Left lung (tissue), 10 donors: Measurements from ENCODE around the gene ZBTB40. TPM values are rescaled to one million over a fixed set of nuclear protein-coding genes. Genes with fewer than 3 reads are reported as not detected.

ENCODE experiments used
- ATAC-seq: fragments of 200-7000 bp; cut with Tn5 transposase; one replicate; pipeline ENCODE4 v1.9.1; 2020; ENCODE audit warnings: moderate library complexity
- DNase-seq, 4 donors: peaks; one replicate each; pipeline ENCODE4 v3.0.0-alpha.2; 2013 to 2020
- H3K27ac ChIP-seq, 2 donors: fragments of 200-600 bp; sonication (generic) in 1 of 2; one replicate each; pipeline versions ENCODE4 v1.5.0 to v1.8.0; 2020 to 2021
- H3K27me3 ChIP-seq, 2 donors: fragments of 200-600 bp; sonication (generic) in 1 of 2; one replicate each; pipeline versions ENCODE4 v1.5.0 to v1.8.0; 2020 to 2021
- H3K36me3 ChIP-seq, 2 donors: fragments of 200-600 bp; sonication (generic) in 1 of 2; one replicate each; pipeline versions ENCODE4 v1.5.0 to v1.8.0; 2020 to 2021
- H3K4me1 ChIP-seq, 2 donors: fragments of 200-600 bp; one replicate each; pipeline ENCODE4 v1.8.0; 2021
- H3K4me3 ChIP-seq, 2 donors: fragments of 200-600 bp; sonication (generic) in 1 of 2; one replicate each; pipeline versions ENCODE4 v1.5.0 to v1.8.0; 2020 to 2021; ENCODE audit warnings: mild to moderate bottlenecking in 1 of 2
- H3K9me3 ChIP-seq, 2 donors: fragments of 200-600 bp; sonication (generic) in 1 of 2; one replicate each; pipeline versions ENCODE4 v1.5.0 to v1.8.0; 2020 to 2021
- intact Hi-C, 2 donors: fragments of 100-400 bp; cut with DNase I; formaldehyde crosslinking; loops; one replicate each; pipeline versions ENCODE4 v1.11.2 to v1.14.2; 2022
- polyA plus RNA-seq, 6 donors: library from polyadenylated mRNA; unstranded; fragments of 120-200 nt; gene quantifications; one replicate each; pipeline ENCODE4 v1.2.1, GENCODE V29; 2013; ENCODE audit not compliant: insufficient read length in 6 of 6
- total RNA-seq, 2 donors: library from RNA; stranded (reverse); fragmentation: NEBNext Ultra II Directional; extraction: Animal tissue kit (Norgen Biotek cat#: 25700); gene quantifications; one replicate each; pipeline ENCODE4 v1.2.1, GENCODE V29; 2021
- TF ChIP-seq, protein P1 (sequence below), 2 donors: fragments of 200-600 bp; sonication (generic) in 1 of 2; IDR thresholded peaks; one replicate each; pipeline versions ENCODE4 v1.5.0 to v1.8.0; 2021; ENCODE audit warnings: antibody characterized with exemption in 2 of 2
- donor health status: DM: no; HTN: yes; CAD: no.
- donor health status: DM: no; HTN: no; CAD: no.

Gene ZBTB40
- total and polyA plus RNA-seq, 8 donors = 16.0 to 24.8 (median 21.0) TPM

DNA sequence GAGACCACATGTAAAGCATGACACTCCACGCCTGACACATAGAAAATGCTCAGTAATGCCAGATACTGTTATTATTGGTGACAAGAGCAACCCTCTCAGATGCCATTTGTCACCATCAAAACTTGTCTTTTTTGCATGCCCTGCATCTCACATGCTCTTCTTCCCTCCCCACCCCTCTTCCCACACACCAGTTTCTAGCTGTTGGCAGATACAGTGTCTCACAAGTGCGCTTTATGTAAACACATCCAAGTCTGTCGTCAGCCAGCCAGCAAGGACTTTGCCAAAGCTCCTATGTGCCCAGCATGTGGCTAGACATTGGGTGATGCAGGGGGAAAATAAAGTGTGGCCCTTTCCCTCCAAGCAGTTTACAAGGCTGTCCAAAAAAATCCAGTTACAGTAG lies 66.7 kb downstream of the ZBTB40 start:
- H3K4me1 ChIP-seq = no peaks in the 10 kb centered on the region
- H3K27ac ChIP-seq = no peak overlapping the region
- H3K36me3 ChIP-seq = peaks cover 0 to 100% of the 10 kb centered on the region in 2 donors
- H3K9me3 ChIP-seq = no peaks in the 10 kb centered on the region
- H3K27me3 ChIP-seq = no peaks in the 10 kb centered on the region
- TF ChIP-seq, protein P1, sequence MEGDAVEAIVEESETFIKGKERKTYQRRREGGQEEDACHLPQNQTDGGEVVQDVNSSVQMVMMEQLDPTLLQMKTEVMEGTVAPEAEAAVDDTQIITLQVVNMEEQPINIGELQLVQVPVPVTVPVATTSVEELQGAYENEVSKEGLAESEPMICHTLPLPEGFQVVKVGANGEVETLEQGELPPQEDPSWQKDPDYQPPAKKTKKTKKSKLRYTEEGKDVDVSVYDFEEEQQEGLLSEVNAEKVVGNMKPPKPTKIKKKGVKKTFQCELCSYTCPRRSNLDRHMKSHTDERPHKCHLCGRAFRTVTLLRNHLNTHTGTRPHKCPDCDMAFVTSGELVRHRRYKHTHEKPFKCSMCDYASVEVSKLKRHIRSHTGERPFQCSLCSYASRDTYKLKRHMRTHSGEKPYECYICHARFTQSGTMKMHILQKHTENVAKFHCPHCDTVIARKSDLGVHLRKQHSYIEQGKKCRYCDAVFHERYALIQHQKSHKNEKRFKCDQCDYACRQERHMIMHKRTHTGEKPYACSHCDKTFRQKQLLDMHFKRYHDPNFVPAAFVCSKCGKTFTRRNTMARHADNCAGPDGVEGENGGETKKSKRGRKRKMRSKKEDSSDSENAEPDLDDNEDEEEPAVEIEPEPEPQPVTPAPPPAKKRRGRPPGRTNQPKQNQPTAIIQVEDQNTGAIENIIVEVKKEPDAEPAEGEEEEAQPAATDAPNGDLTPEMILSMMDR (IDR thresholded peaks at IDR 0.05) = no peak
- no peak for ATAC-seq
- no peak for DNase-seq
- no peak overlapping the region for H3K4me3 ChIP-seq
- intact Hi-C loops = no loop called here

DNA sequence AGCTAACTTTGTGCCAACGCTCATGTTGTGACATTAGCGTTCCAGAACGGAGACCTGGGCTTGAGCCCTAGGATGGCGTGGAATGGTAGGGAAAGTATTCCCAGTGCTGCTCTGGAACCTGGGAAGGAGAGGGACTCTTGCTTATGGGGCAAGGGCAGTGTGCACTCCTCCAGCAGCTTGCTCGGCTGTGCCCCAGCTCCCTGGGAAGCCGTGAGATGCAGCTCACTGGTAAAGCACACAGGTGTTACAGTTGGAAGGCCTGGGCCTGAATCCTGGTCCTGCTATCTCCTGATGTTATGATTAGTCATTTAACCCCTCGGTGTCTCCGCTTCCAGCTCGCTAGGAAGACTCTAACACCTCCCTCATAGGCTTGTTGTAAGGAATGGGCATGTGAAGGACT lies 69.2 kb downstream of the ZBTB40 start:
- peaks cover 0 to 100% of the 10 kb centered on the region in 2 donors for H3K36me3 ChIP-seq
- H3K9me3 ChIP-seq = no peaks in the 10 kb centered on the region

DNA sequence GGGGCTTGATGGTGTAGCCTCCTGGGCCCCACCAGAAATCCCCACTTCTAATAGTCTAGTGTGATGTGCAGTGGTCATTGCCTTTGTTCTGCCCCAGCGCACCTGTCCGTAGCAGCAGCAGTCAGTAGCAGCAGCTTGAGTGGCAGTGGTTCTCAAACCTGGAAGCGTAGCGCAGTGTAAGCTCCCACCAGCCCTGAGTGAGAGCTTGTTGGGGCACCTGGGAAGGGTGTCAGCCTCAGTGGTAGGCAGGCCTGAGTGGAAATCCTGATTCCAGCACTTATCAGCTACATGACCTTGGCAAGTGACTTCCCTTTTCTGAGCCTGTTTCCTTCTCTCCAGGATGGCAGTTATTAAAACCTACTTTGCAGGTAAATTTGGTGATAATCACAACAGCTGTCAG lies 70.0 kb downstream of the ZBTB40 start:
- Histone ChIP-seq H3K36me3 (peaks cover 0 to 100% of the 10 kb centered on the region in 2 donors), H3K4me3 (no peak overlapping the region), H3K27me3 (no peaks in the 10 kb centered on the region), H3K4me1 (no peaks in the 10 kb centered on the region), H3K9me3 (no peaks in the 10 kb centered on the region), H3K27ac (no peak overlapping the region)
- no peak for DNase-seq
- no peak for ATAC-seq
- TF ChIP-seq, protein P1 (IDR thresholded peaks at IDR 0.05) = no peak
- intact Hi-C loops = no loop called here

More for the DNA sequence above, 69.2 kb downstream of the ZBTB40 start:
- TF ChIP-seq, protein P1 (IDR thresholded peaks at IDR 0.05) = no peak
- ATAC-seq = no peak
- no peaks in the 10 kb centered on the region for H3K27me3 ChIP-seq
- H3K4me1 ChIP-seq = no peaks in the 10 kb centered on the region
- no peak for DNase-seq
- H3K4me3 ChIP-seq = no peak overlapping the region
- intact Hi-C loops = no loop called here
- no peak overlapping the region for H3K27ac ChIP-seq

DNA sequence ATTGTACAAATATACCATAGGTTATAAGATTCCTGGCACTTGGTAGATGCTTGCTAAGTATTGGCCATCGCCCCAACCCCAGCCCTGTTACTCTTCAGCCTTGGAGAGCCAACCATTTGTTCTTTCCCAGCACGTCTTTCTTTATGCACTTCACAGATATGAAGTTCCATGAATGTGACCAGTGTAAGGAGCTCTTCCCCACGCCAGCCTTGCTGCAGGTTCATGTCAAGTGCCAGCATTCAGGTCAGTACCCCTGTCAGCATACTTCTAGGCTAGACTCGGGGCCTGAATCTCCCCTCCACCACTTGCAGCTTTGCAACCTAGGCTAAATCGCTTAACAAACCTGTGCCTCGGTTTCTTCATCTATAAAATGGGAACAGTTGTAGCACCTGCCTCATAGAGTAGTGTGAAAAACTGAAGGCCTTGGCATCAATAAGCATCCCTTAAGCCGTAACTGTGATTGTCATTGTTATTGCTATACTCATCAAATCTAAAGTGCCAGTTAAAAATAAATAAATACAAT lies 70.6 kb downstream of the ZBTB40 start:
- Histone ChIP-seq H3K4me1 (no peaks in the 10 kb centered on the region), H3K27ac (no peak overlapping the region), H3K9me3 (no peaks in the 10 kb centered on the region), H3K4me3 (no peak overlapping the region), H3K27me3 (no peaks in the 10 kb centered on the region), H3K36me3 (peaks cover 0 to 100% of the 10 kb centered on the region in 2 donors)
- ATAC-seq = no peak
- no peak for DNase-seq
- TF ChIP-seq, protein P1 (IDR thresholded peaks at IDR 0.05) = no peak
- intact Hi-C loops = no loop called here

DNA sequence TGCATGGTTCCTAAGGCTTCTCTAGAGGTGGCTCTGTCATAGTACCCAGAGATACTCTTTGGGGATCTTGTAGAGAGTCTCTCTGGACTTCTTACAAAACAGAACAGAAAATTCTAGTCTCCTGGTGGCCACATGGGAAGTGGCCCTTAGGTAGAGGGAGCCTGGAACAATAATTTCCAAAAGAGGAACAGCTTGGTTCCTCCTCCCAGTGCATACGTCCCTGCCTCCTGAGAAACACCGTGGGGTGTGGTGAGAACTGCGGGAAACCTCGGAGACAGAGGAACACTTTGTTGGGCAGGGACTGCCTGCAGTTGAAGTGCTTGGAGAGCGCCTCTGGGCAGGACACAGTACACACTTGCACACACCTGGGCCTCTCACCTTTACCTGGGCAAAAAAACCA lies 72.8 kb downstream of the ZBTB40 start:
- peaks cover 0 to 99% of the 10 kb centered on the region in 2 donors for H3K36me3 ChIP-seq
- TF ChIP-seq, protein P1 (IDR thresholded peaks at IDR 0.05) = no peak
- ATAC-seq (no peak), DNase-seq (no peak)
- intact Hi-C loops = no loop called here
- no peaks in the 10 kb centered on the region for H3K4me1 ChIP-seq
- H3K9me3 ChIP-seq = no peaks in the 10 kb centered on the region
- H3K27me3 ChIP-seq = no peaks in the 10 kb centered on the region
- H3K27ac ChIP-seq = no peak overlapping the region
- no peak overlapping the region for H3K4me3 ChIP-seq
